Stimulated activated CD8-positive, alpha-beta memory T cell treated with anti-CD3 and anti-CD28 coated beads, Interleukin-7, amount 100 ng/mL, for 48 hours (primary cell): ENCODE results near the gene FAM25A.

Experiments
- DNase-seq, 2 donors: peaks; one replicate each; pipeline ENCODE4 v3.0.0-alpha.2; 2020; ENCODE audit warnings: low read depth in 1 of 2; ENCODE audit errors: extremely low read depth in 1 of 2

Gene FAM25A

DNA sequence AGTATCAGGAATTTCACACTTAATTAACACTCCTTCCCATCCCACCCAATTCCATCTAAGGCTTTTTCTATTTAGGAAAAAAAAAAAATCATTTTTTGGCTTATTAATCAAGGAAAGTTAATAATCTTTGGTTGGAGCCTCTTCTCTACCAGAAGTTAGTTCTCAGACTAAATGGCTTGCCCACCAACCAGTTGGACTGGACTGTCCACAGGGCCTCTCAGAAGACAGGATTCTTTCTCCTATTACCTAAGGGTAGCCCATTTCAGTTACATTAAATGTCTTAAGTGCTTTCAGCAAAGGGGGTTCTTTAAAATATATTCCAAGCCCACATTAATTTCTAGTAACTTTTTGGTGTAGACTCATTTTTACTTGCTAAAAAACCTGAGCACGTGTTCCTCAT is 39.3 kb downstream of the FAM25A start:
- no peak for DNase-seq

DNA sequence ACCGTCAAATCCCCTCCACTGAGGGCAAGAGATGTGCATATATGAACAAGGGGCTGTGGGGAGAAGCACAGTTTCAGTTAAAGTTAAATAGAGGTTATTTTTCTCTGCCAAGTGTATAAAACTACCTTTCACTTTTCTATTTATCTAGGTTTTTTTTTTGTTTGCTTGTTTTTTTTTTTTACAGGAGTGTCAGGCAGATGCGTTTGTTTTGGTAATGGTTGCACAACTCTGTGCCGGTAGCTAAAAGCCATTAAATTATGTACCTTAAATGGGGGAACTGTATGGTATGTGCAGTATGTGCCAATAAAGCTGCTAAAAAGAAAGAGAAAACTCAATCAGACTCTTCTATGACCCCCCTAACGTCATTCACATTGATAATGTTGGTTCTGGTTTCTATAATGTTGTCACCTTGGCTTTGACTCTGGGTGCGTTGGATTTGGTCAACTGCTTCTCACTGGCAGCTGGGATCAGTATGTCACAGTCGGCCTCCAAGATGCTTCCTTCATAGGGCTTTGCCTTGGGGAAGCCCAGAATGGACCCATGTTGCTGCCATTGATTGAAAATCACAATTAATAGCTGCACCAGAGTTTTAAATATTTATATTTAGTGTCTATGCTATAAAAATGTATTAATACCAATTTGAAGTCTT is 40.3 kb downstream of the FAM25A start:
- no peak for DNase-seq

DNA sequence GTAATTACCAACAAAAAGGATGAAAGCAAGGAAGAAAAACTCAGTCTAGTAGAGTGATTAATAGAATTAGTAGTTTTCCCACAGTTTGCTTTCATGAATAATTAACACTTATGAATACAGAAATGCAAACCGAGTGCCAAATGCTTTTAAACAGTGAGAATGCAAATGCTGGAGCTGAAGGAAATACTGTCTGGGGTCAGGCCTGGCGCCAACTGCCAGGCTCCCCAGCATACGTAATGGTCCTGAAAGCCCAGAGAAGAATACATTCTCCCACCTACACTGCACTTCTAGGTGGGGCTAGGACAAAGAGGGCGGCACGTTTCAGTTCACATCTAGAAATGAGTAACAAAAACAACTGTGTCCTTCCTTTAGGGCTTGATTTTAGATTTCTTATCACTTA is 44.6 kb downstream of the FAM25A start:
- DNase-seq: no peak

DNA sequence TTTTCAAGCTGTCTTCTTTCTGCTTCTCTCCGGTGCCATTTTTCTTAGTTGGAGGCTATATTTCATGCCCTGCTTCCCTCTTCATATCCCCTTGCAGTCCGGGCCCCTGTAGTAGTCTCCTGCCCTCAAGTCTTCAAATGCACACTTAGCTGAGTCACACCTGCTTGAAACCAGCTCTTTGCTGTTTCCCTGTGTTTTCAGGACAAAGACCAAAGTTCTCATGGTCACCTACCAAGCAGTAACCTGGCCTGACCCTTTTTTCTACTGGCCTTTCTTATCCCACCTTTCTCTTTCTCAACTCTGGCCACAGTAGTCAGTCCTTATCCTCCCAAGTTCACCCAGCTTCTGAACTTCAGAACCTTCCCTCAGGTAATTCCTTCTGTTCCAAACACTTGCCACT is 46.1 kb downstream of the FAM25A start:
- DNase-seq: no peak

DNA sequence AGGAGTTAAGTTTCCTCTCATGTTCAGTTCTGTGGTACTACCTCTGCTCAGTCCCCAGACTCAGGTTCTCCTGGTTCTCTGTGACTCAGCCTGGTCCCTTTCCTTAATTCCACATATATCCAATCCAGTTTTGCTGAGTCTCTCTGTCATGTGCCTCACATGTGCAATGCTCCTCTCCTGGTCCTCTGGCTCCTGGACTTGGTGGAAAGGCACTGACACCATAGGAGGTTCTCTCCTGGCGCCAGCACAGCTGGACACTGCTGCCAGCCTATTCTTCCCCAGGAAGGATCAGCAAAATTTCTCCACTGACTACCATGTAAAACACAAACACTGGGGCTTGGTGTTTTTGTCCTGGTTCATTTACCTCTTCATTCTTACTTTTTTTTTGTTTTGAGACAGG is 46.8 kb downstream of the FAM25A start:
- no peak for DNase-seq

DNA sequence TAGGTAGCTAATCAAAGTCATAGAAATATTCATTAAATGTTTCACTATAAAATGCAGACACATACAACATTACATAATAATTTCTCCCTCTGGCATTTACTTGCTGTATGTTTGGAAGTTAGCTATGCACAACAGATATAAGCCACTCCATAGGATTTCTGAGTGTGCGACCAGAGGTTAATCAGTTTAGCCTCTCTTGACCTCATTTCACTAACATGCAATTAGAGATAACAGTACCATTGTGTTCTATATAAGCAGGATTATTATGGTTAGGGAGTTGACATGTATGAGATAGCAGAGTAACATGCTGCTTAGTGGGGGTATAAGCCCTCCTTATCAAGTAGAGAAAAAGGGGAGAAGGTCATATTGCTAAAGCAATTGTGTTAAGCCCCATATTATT is 48.2 kb downstream of the FAM25A start:
- no peak for DNase-seq

DNA sequence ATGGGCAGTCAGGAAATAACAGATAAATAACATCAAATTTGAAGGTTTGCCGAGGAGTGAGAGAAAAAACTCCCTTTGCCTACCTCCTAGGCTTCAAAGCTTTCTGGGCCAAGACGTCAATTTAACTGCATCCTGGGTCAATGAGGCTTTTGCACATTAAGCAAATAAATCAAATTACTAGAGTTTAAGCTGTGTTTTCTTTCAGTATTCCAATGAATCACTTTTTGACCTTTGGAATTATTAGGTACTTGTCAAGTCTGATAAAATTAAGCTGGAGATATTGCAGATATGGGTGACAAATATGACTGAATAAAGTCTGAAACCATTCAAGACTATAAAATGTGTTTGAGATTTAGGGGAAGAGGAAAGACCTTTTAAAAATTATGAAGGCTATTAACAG is 52.4 kb downstream of the FAM25A start:
- no peak for DNase-seq
